HepG2 (cell line): ENCODE data around the gene ACSL1. TPM values are rescaled to one million over a fixed set of nuclear protein-coding genes. Genes with fewer than 3 reads are reported as not detected.

Source experiments
- ATAC-seq: fragments of 200-7000 bp; cut with Tn5 transposase; 3 replicates; pipeline ENCODE4 v1.9.1; 2020; ENCODE audit warnings: mild to moderate bottlenecking, moderate library complexity
- BruUV-seq: library from RNA; stranded (reverse); fragments of 400-500 nt; replicated peaks from 2 replicates; lab custom pipeline; 2021; lab: Mats Ljungman, UMichigan
- CTCF ChIA-PET: fragments of 300-600 bp; formaldehyde crosslinking; extraction: SDS; loops from one replicate; lab custom pipeline; 2021; ENCODE audit warnings: low total read pairs, inconsistent platforms, low intra/inter-chr PET ratio; lab: Yijun Ruan, JAX
- POLR2A ChIA-PET: fragments of 350-600 bp; sonication (Branson Sonifier 250); formaldehyde crosslinking; loops from one replicate; lab custom pipeline; 2020; ENCODE audit warnings: antibody characterized with exemption, inconsistent platforms; lab: Yijun Ruan, JAX
- DNase-seq: peaks from one replicate; pipeline ENCODE4 v3.0.0-alpha.2; 2015; ENCODE audit warnings: low spot score
- FAIRE-seq: peaks from 3 replicates; lab custom pipeline; 2011; peaks lifted over from hg19 to GRCh38; lab: Jason Lieb, UNC
- H2AFZ ChIP-seq: one replicate; pipeline ENCODE4 v1.6.1; 2011; ENCODE audit warnings: low read length, inconsistent platforms
- H3K27ac ChIP-seq: fragments of 300-600 bp; 3 replicates; pipeline ENCODE4 v1.8.0; 2011; ENCODE audit warnings: mixed run types, mild to moderate bottlenecking, mixed read lengths, low read length, inconsistent platforms; ENCODE audit not compliant: insufficient read depth; ENCODE audit errors: extremely low read length
- H3K27me3 ChIP-seq, 2 experiments: fragments of 200-600 bp in 1 of 2; 2 replicates in 1 of 2; 3 replicates in 1 of 2; pipeline versions ENCODE4 v1.6.0 to v1.8.0; 2011; ENCODE audit warnings: low read length in 2 of 2, mild to moderate bottlenecking in 2 of 2, moderate library complexity in 2 of 2, inconsistent platforms in 1 of 2; ENCODE audit not compliant: insufficient read depth in 2 of 2, control insufficient read depth in 1 of 2
- H3K36me3 ChIP-seq, 2 experiments: fragments of 200-600 bp in 1 of 2; replicated peaks in 1 of 2; 2 replicates in 1 of 2; 3 replicates in 1 of 2; pipeline versions ENCODE4 v1.5.1 to v1.8.0; 2011; ENCODE audit warnings: low read length in 2 of 2, inconsistent platforms in 1 of 2; ENCODE audit not compliant: insufficient read depth in 2 of 2, control insufficient read depth in 1 of 2
- H3K4me1 ChIP-seq: 2 replicates; pipeline ENCODE4 v1.5.1; 2012; ENCODE audit warnings: low read length, inconsistent platforms; ENCODE audit not compliant: insufficient read depth
- H3K4me2 ChIP-seq: 2 replicates; pipeline ENCODE4 v1.6.0; 2011; ENCODE audit warnings: low read depth, low read length, inconsistent platforms
- H3K4me3 ChIP-seq, 3 experiments: fragments of 200-600 bp in 1 of 3; sonication (generic), shearing (Covaris generic) in 1 of 3; replicated peaks in 1 of 3; 2 replicates each; pipeline ENCODE4 v1.5.1; 2011 to 2016; ENCODE audit warnings: low read length in 3 of 3, inconsistent platforms in 2 of 3, low read depth in 2 of 3, mild to moderate bottlenecking in 2 of 3, control low read depth in 1 of 3, mixed read lengths in 1 of 3; ENCODE audit not compliant: insufficient read depth in 1 of 3
- H3K79me2 ChIP-seq: one replicate; pipeline ENCODE4 v1.6.1; 2011; ENCODE audit warnings: low read length, inconsistent platforms; ENCODE audit not compliant: insufficient read depth
- H3K9ac ChIP-seq: 2 replicates; pipeline ENCODE4 v1.6.0; 2011; ENCODE audit warnings: mild to moderate bottlenecking, low read depth, low read length, inconsistent platforms; ENCODE audit not compliant: insufficient read depth
- H3K9me3 ChIP-seq: 2 replicates; pipeline ENCODE4 v1.5.1; 2012; ENCODE audit warnings: mild to moderate bottlenecking, low read length
- H4K20me1 ChIP-seq: 2 replicates; pipeline ENCODE4 v1.6.0; 2011; ENCODE audit warnings: inconsistent platforms, mild to moderate bottlenecking, low read length, moderate library complexity; ENCODE audit not compliant: insufficient read depth
- KDM3A ChIP-seq: IDR thresholded peaks from 2 replicates; pipeline ENCODE4 v1.6.1; 2018; ENCODE audit warnings: low read depth, missing compliant biosample characterization
- KDM6A ChIP-seq: IDR thresholded peaks from 2 replicates; pipeline ENCODE4 v1.6.1; 2016; ENCODE audit warnings: low read depth
- KLF13 ChIP-seq: sonication (generic); formaldehyde crosslinking; IDR thresholded peaks from 2 replicates; pipeline ENCODE4 v1.4.0; 2020; ENCODE audit warnings: mild to moderate bottlenecking, missing genetic modification reagents
- SAFB2 ChIP-seq: sonication (generic); formaldehyde crosslinking; IDR thresholded peaks from 2 replicates; pipeline ENCODE4 v1.5.1; 2020; ENCODE audit warnings: missing genetic modification reagents, low read depth, mild to moderate bottlenecking, borderline replicate concordance
- ZNF460 ChIP-seq: sonication (generic); formaldehyde crosslinking; IDR thresholded peaks from 2 replicates; pipeline ENCODE4 v1.5.1; 2020; ENCODE audit warnings: missing genetic modification reagents, mild to moderate bottlenecking, borderline replicate concordance
- ZNF878 ChIP-seq: sonication (generic); formaldehyde crosslinking; IDR thresholded peaks from 2 replicates; pipeline ENCODE4 v1.8.1; 2023; ENCODE audit warnings: mild to moderate bottlenecking, missing genetic modification reagents, moderate library complexity
- WGBS: methylation state at CpG from one replicate; pipeline ENCODE4 v1.1.6; 2017; ENCODE audit warnings: low lambda C conversion rate; 5-methylcytosine and 5-hydroxymethylcytosine counted together
- in situ Hi-C: cut with HindIII; loops from 2 replicates; pipeline ENCODE4 v1.10.0; 2017; ENCODE audit warnings: low pct_unique_long_range_greater_than_20kb; ENCODE audit not compliant: extremely low pct_ligation_motif_present
- intact Hi-C: fragments of 100-400 bp; cut with micrococcal nuclease; formaldehyde crosslinking; loops from one replicate; pipeline ENCODE4 v1.10.0; 2022; ENCODE audit not compliant: unreplicated experiment
- polyA plus RNA-seq, 8 experiments: library from polyadenylated mRNA; depleted of rRNA in 3 of 8; stranded (reverse) in 7 of 8; unstranded in 1 of 8; fragments of >200 nt; fragmentation: Illumina TruSeq in 4 of 8; extraction: Trizol in 4 of 8; gene quantifications; 2 replicates each; pipeline versions ENCODE4 v1.2.1 to v1.2.3, GENCODE V29; 2011 to 2016; ENCODE audit warnings: low read depth in 4 of 8, missing spikeins in 1 of 8, mixed read lengths in 1 of 8; ENCODE audit not compliant: insufficient read depth in 1 of 8
- total RNA-seq, 5 experiments: library from RNA; depleted of rRNA; stranded (reverse); fragments of >200 nt; fragmentation: Illumina TruSeq; extraction: Trizol; gene quantifications; 2 replicates each; pipeline ENCODE4 v1.2.3, GENCODE V29; 2016; ENCODE audit warnings: low read depth in 1 of 5
- TF ChIP-seq, protein P1 (sequence below): sonication (generic); formaldehyde crosslinking; conservative IDR thresholded peaks from 2 replicates; pipeline ENCODE4 v1.4.0; 2020; ENCODE audit warnings: missing genetic modification reagents
- TF ChIP-seq, protein P2 (sequence below): sonication (generic); formaldehyde crosslinking; IDR thresholded peaks from 2 replicates; pipeline ENCODE4 v1.4.0; 2020; ENCODE audit warnings: missing genetic modification reagents

Gene ACSL1
- total and polyA plus RNA-seq, 2 of the 13 experiments (the other 11 are each of a cell fraction or from before 2014, with no cell fraction given), result 10.0 to 29.8 TPM

DNA sequence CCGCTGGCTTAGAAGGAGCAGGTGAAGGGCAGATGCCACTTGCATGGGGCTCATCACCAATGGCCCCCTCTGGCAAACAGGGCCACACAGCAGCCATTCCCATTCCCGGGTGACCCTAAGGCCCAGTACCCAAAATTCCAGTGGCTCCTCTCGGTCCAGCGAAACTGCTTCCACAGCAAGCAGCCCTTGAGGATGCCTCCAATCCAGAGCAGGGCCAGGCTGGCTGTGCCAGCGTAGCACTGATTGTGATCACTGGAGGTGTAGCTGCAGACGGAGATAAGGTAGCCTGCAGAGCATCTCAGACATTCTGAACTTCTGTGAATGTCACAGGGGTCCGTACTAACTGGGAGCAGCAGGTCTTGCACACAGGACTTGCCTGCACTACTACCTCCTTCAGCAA, 27.3 kb downstream of the ACSL1 start (continued):
- TF ChIP-seq KDM6A (CRISPR knock-in tag), result no peak

DNA sequence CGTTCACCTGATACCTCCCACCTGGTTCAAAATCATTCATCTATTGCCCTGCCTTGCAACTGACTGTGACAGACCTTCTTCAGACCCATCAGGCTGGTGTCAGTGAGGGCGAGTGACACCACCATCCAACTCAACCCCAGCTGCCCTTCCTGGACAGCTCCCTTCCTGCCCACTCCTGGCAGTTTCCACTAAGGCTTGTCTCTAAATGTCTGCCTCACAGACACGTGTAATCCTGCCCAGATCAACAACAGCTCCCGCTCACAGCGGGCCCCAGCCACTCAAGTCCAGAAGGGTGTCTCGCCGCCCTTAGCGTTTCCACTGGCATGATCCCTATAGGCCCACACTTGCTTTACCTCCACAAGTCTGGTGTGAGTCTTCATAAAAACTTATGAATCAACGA, 28.9 kb downstream of the ACSL1 start:
- Histone ChIP-seq H2AFZ (no peak overlapping the region), H3K4me3 (no peak overlapping the region), H3K4me2 (no peak overlapping the region), H3K9ac (no peak overlapping the region), H4K20me1 (no peaks in the 10 kb centered on the region), H3K27ac (no peak overlapping the region), H3K36me3 (peaks cover 0 to 7% of the 10 kb centered on the region in 2 experiments; a peak in 3 of 5 replicates), H3K9me3 (no peaks in the 10 kb centered on the region), H3K27me3 (no peaks in the 10 kb centered on the region), H3K79me2 (no peaks in the 10 kb centered on the region), H3K4me1 (no peaks in the 10 kb centered on the region)
- ChIA-PET CTCF (no interaction called here), POLR2A (no interaction called here)
- FAIRE-seq (no peak), ATAC-seq (no peak), DNase-seq (no peak)
- BruUV-seq, result no TSS peak
- TF ChIP-seq, protein P1, sequence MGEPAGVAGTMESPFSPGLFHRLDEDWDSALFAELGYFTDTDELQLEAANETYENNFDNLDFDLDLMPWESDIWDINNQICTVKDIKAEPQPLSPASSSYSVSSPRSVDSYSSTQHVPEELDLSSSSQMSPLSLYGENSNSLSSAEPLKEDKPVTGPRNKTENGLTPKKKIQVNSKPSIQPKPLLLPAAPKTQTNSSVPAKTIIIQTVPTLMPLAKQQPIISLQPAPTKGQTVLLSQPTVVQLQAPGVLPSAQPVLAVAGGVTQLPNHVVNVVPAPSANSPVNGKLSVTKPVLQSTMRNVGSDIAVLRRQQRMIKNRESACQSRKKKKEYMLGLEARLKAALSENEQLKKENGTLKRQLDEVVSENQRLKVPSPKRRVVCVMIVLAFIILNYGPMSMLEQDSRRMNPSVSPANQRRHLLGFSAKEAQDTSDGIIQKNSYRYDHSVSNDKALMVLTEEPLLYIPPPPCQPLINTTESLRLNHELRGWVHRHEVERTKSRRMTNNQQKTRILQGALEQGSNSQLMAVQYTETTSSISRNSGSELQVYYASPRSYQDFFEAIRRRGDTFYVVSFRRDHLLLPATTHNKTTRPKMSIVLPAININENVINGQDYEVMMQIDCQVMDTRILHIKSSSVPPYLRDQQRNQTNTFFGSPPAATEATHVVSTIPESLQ, result no peak
- TF ChIP-seq SAFB2 (CRISPR knock-in tag) (no peak), KDM3A (CRISPR knock-in tag) (no peak), ZNF460 (no peak), KLF13 (CRISPR knock-in tag) (no peak), ZNF878 (CRISPR knock-in tag) (no peak)
- TF ChIP-seq, protein P2, sequence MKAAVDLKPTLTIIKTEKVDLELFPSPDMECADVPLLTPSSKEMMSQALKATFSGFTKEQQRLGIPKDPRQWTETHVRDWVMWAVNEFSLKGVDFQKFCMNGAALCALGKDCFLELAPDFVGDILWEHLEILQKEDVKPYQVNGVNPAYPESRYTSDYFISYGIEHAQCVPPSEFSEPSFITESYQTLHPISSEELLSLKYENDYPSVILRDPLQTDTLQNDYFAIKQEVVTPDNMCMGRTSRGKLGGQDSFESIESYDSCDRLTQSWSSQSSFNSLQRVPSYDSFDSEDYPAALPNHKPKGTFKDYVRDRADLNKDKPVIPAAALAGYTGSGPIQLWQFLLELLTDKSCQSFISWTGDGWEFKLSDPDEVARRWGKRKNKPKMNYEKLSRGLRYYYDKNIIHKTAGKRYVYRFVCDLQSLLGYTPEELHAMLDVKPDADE, result no peak
- WGBS, result 88% methylated on average over 8 of the region's 9 CpGs
- in situ Hi-C loops (no loop called here), intact Hi-C loops (no loop called here)
